ENCODE measurements around the gene NUTM1. TPM values are rescaled to one million over a fixed set of nuclear protein-coding genes. Genes with fewer than 3 reads are reported as not detected.

NUTM1 gene
- total RNA-seq = not detected

GRCh38 chr15:34342737-34343575, at the start of gene NUTM1, which contains the start of gene NOP10:
Gene NUTM1 (plus strand): TSS chr15:34343315. CDS start chr15:34343697, 382 bp downstream.
Gene NOP10 (minus strand): TSS chr15:34343136. CDS start chr15:34343073, 63 bp downstream.

GRCh38 chr15:34337557-34338306, 5.4 kb upstream of the NUTM1 start, which contains the start of gene SLC12A6:
Gene SLC12A6 (minus strand): TSS chr15:34337781. CDS start chr15:34336680, 1,101 bp downstream.

GRCh38 chr15:34367101-34368081, 24.3 kb downstream of the NUTM1 start, which contains the start of gene LPCAT4:
Gene LPCAT4 (minus strand): TSS chr15:34367196. CDS start chr15:34367100, 96 bp downstream.

Small RNAs within 50 kb of the gene (microRNA-seq; reads per million reads assigned to microRNA genes)
- gene MIR1233-1 (ENCODE audit: borderline microRNAs expressed, borderline replicate concordance) = not detected

Other genes starting within 250 kb of the NUTM1 start
- gene EMC7, start 241.5 kb upstream of the NUTM1 start, total RNA-seq = 10 to 100 TPM; 45.6 to 52.3 TPM
- 1 to 10 TPM; 3.1 to 3.3 TPM for gene PGBD4, start 241.2 kb upstream of the NUTM1 start, total RNA-seq
- gene KATNBL1, start 133.2 kb upstream of the NUTM1 start, total RNA-seq = 10 to 100 TPM; 37.5 to 38.7 TPM
- 10 to 100 TPM; 65.4 to 69.2 TPM for gene EMC4, start 118.3 kb upstream of the NUTM1 start, total RNA-seq
- 10 to 100 TPM; 46.7 to 51.2 TPM for gene SLC12A6, start 5.5 kb upstream of the NUTM1 start, total RNA-seq
- gene NOP10, start 179 bp upstream of the NUTM1 start, total RNA-seq = 100 to 1,000 TPM; 160 to 162 TPM
- 100 to 1,000 TPM in 1 of 2 experiments, 10 to 100 TPM in 1; 96.8 to 101 TPM for gene LPCAT4, start 23.9 kb downstream of the NUTM1 start, total RNA-seq
- 100 to 1,000 TPM; 183 to 185 TPM for gene GOLGA8A, start 94.5 kb downstream of the NUTM1 start, total RNA-seq
- 100 to 1,000 TPM; 259 to 305 TPM for gene GOLGA8B, start 240.3 kb downstream of the NUTM1 start, total RNA-seq

Measured in activated naive CD4-positive, alpha-beta T cell treated with anti-CD3 and anti-CD28 coated beads, Interleukin-2, amount 10 ng/mL, durations not matched to agents 5 hours and 36 hours (primary cell).